ENCODE measurements around the gene CACNA1C. TPM values are rescaled to one million over a fixed set of nuclear protein-coding genes. Genes with fewer than 3 reads are reported as not detected.

Gene CACNA1C
- total RNA-seq, 6 donors from 2014 or later, result 5.2 to 45.1 (median 8.8) TPM

DNA sequence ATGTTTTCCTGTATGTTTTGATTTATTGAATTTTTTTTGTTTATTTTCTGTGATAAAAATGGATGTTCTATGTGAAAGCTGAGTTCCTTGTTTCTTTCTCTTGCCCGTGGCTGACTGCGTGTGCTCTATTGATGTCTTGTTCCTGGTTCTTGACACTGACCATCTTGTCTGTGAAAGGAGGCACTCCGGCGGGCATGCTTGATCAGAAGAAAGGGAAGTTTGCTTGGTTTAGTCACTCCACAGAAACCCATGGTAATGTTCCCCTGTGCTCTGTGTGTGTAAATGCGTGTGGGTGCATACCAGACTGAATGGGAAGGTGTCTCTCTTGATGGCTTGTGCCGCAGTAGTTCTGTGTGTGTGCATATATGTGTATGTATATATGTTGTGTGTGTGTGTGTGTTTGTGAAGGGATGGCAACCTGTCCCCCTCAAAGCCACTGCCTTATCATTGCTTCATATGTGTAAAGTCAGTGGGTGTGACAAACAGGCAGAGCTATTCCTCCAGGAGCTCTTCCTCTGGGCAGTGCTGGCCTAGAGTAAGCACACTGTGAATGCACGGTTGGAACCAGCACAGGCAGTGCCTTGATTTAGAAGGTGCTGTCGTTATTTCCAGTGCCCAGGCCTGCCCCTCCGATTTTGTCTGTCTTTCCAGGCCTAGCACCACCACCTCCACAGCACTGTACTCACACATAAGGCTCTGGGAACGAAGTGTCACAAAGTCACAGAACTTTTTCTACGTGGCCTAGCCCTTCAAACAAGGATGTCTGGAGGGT is 494.7 kb downstream of the CACNA1C start:
- ATAC-seq (ENCODE audit: low FRiP score in 2 of 2) (peak in 1 of 2 donors; percentile 53), DNase-seq (peak in 1 of 2 donors; percentile 30)
- no peaks in the 10 kb centered on the region for H3K36me3 ChIP-seq
- no peak overlapping the region for H3K4me3 ChIP-seq
- 78 to 79% methylated on average over 11 of the region's 11 CpGs for WGBS, 2 donors
- H3K4me1 ChIP-seq, result no peaks in the 10 kb centered on the region
- H3K9me3 ChIP-seq, result no peaks in the 10 kb centered on the region
- H3K27me3 ChIP-seq, result no peaks in the 10 kb centered on the region
- no peak overlapping the region for H3K27ac ChIP-seq
- no peak for TF ChIP-seq POLR2AphosphoS5 (IDR thresholded peaks at IDR 0.05)
- no peak for TF ChIP-seq POLR2A (IDR thresholded peaks at IDR 0.05)
- TF ChIP-seq EP300 (IDR thresholded peaks at IDR 0.05), result no peak
- TF ChIP-seq, protein P1, sequence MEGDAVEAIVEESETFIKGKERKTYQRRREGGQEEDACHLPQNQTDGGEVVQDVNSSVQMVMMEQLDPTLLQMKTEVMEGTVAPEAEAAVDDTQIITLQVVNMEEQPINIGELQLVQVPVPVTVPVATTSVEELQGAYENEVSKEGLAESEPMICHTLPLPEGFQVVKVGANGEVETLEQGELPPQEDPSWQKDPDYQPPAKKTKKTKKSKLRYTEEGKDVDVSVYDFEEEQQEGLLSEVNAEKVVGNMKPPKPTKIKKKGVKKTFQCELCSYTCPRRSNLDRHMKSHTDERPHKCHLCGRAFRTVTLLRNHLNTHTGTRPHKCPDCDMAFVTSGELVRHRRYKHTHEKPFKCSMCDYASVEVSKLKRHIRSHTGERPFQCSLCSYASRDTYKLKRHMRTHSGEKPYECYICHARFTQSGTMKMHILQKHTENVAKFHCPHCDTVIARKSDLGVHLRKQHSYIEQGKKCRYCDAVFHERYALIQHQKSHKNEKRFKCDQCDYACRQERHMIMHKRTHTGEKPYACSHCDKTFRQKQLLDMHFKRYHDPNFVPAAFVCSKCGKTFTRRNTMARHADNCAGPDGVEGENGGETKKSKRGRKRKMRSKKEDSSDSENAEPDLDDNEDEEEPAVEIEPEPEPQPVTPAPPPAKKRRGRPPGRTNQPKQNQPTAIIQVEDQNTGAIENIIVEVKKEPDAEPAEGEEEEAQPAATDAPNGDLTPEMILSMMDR (IDR thresholded peaks at IDR 0.05), result no peak

DNA sequence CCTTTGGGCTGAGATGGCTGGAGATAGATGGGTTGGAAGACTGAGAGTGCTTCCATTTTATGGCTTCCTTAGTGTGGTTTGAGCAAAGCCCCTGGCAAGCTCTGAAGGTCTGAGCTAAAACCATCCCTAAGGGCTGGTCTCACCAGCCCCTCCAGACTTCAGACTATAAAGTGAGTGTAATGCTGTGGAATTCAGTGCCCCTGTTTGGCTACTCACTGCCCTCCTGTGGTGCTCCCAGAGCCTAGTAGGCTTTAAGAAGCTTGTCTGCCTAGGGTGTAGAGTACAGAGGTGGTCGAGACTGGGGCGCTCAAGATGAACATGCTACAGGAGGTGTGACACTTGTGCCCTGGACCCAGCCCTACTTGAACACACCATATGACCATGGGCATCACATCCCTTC is 495.3 kb downstream of the CACNA1C start:
- WGBS, 2 donors, result 86 to 92% methylated on average over 2 of the region's 2 CpGs
- DNase-seq, result no peak

DNA sequence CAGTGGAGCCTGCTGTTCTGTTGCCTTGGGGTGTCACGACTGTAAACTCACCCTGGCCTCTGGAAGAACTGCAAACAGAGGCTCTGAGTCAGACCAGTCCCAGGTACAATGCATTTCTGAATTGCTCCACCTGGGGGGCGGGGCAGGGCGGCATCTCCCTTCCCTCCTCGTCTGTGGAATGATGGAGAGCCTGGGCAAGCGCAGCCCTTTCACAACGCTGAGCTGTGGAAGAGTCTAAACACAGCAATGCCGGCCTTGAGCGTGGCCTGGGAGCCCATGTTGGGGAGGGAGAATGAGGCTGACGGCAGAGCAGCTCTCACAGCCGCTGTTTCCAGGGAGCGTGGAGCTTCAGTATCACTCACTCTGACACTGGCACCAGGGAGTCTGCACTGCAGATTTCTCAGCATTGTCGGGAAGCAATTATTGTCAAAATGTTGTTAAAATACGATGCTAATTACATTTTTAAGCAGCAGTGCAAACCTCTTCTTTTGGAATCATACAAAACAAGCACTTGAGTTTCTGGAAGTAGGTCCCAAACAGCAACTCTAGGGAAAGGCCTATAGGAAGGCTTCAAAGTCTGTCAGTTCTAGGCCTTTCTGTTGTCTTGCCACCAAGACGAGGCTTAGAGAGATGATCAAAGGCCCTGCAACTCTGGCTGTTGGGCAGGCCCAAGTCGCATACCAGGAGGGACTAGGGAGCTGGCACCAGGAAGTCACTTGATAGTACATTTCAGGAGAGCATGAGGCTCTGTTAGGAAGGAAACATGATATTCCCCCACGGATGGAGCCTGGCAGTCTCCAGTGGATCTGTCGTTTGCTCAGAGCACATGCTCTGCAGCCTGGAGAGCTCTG is 498.0 kb downstream of the CACNA1C start:
- ATAC-seq (ENCODE audit: low FRiP score in 2 of 2), result peak; percentile 4 to 42
- WGBS, 2 donors, result 65 to 69% methylated on average over 17 of the region's 17 CpGs
- TF ChIP-seq, protein P1 (IDR thresholded peaks at IDR 0.05), result no peak
- TF ChIP-seq POLR2A (IDR thresholded peaks at IDR 0.05), result no peak
- no peak for TF ChIP-seq POLR2AphosphoS5 (IDR thresholded peaks at IDR 0.05)
- TF ChIP-seq EP300 (IDR thresholded peaks at IDR 0.05), result no peak

More for the DNA sequence above, 495.3 kb downstream of the CACNA1C start:
- ATAC-seq (ENCODE audit: low FRiP score in 2 of 2), result no peak
- TF ChIP-seq POLR2AphosphoS5 (IDR thresholded peaks at IDR 0.05) (no peak), POLR2A (IDR thresholded peaks at IDR 0.05) (no peak), EP300 (IDR thresholded peaks at IDR 0.05) (no peak)
- TF ChIP-seq, protein P1 (IDR thresholded peaks at IDR 0.05), result no peak
- no peaks in the 10 kb centered on the region for H3K27me3 ChIP-seq
- H3K27ac ChIP-seq, result no peak overlapping the region
- H3K4me3 ChIP-seq, result no peak overlapping the region
- H3K9me3 ChIP-seq, result no peaks in the 10 kb centered on the region
- H3K4me1 ChIP-seq, result no peaks in the 10 kb centered on the region
- no peaks in the 10 kb centered on the region for H3K36me3 ChIP-seq

DNA sequence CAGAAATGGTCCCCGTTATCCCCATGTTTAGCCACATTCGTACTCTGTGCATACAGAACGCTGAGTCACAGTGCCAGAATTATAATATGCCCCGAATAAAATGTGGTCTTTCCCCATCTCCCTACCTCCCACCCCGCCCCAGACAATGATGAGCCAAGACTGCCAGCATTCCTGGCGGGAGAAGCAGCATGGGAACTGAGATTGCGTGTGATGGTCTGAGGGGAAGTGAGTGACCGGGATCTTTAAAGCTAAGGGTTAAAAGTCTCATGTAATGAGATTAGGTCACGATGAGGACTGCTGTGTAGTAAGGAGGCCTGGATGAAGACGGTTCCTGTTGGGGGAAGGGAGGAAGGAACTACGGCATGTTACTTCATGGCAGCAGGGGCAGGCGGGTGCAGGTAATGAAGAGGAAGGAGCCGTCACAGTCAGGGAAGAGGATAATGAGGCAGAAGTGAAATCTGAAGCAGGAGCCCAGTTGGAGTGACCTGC is 498.7 kb downstream of the CACNA1C start:
- TF ChIP-seq, protein P1 (IDR thresholded peaks at IDR 0.05), result no peak
- TF ChIP-seq POLR2A (IDR thresholded peaks at IDR 0.05) (no peak), POLR2AphosphoS5 (IDR thresholded peaks at IDR 0.05) (no peak), EP300 (IDR thresholded peaks at IDR 0.05) (no peak)
- ATAC-seq (ENCODE audit: low FRiP score in 2 of 2) (peak in 1 of 2 donors; percentile 27), DNase-seq (no peak)
- no peak overlapping the region for H3K4me3 ChIP-seq
- 65 to 76% methylated on average over 13 of the region's 13 CpGs for WGBS, 2 donors
- no peak overlapping the region for H3K27ac ChIP-seq
- H3K36me3 ChIP-seq, result peaks cover 0 to 1% (median 0%) of the 10 kb centered on the region in 4 donors
- H3K9me3 ChIP-seq, result no peaks in the 10 kb centered on the region
- no peaks in the 10 kb centered on the region for H3K4me1 ChIP-seq
- no peaks in the 10 kb centered on the region for H3K27me3 ChIP-seq

More for the DNA sequence above, 498.0 kb downstream of the CACNA1C start:
- Histone ChIP-seq H3K4me1 (no peaks in the 10 kb centered on the region), H3K4me3 (no peak overlapping the region), H3K27ac (no peak overlapping the region), H3K27me3 (no peaks in the 10 kb centered on the region), H3K9me3 (no peaks in the 10 kb centered on the region), H3K36me3 (no peaks in the 10 kb centered on the region)
- DNase-seq, result peak in 1 of 2 donors; percentile 47

Measured in upper lobe of left lung (tissue), 6 donors.